Tibial artery (tissue), 4 donors: Measurements from ENCODE around the gene SUGP1.

Source experiments
- DNase-seq, 2 donors: peaks; one replicate each; pipeline ENCODE4 v3.0.0-alpha.2; 2019
- H3K27ac ChIP-seq, 2 donors: fragments of 200-600 bp; sonication (generic) in 1 of 2; 1 replicate in 1 of 2; 2 replicates in 1 of 2; pipeline ENCODE4 v1.5.1; 2018 to 2019; ENCODE audit warnings: mild to moderate bottlenecking in 1 of 2
- H3K27me3 ChIP-seq, 2 donors: fragments of 200-600 bp; sonication (generic) in 1 of 2; one replicate each; pipeline versions ENCODE4 v1.5.1 to v1.6.0; 2016 to 2019
- H3K36me3 ChIP-seq, 3 donors: fragments of 200-600 bp; sonication (generic) in 2 of 3; one replicate each; pipeline ENCODE4 v1.5.1; 2016 to 2019; ENCODE audit warnings: mild to moderate bottlenecking in 2 of 3
- H3K4me1 ChIP-seq, 4 donors: fragments of 200-600 bp; sonication (generic) in 2 of 4; 1 replicate in 3 of 4; 2 replicates in 1 of 4; pipeline ENCODE4 v1.5.1; 2016 to 2019
- H3K4me3 ChIP-seq, 2 donors: fragments of 200-600 bp; sonication (generic) in 1 of 2; 1 replicate in 1 of 2; 2 replicates in 1 of 2; pipeline ENCODE4 v1.5.1; 2018 to 2019; ENCODE audit warnings: mild to moderate bottlenecking in 2 of 2
- H3K9me3 ChIP-seq, 3 donors: fragments of 200-600 bp; sonication (generic) in 1 of 3; one replicate each; pipeline ENCODE4 v1.5.1; 2016 to 2019
- intact Hi-C: fragments of 100-400 bp; cut with DNase I; formaldehyde crosslinking; loops from one replicate; pipeline ENCODE4 v1.15.0; 2023; ENCODE audit warnings: low total_unique reads
- TF ChIP-seq, protein P1 (sequence below), 2 experiments: fragments of 200-600 bp in 1 of 2; fragments of 450-650 bp in 1 of 2; IDR thresholded peaks; one replicate each; pipeline ENCODE4 v1.5.1; 2017 to 2019; ENCODE audit warnings: antibody characterized with exemption in 2 of 2, mild to moderate bottlenecking in 1 of 2, moderate library complexity in 1 of 2

The SUGP1 gene

GRCh38 chr19:19261350-19262189, 58.7 kb downstream of the SUGP1 start:
- H3K36me3 ChIP-seq, result no peaks in the 10 kb centered on the region
- H3K9me3 ChIP-seq, result peaks cover 0 to 7% (median 0%) of the 10 kb centered on the region in 3 donors
- TF ChIP-seq, protein P1, sequence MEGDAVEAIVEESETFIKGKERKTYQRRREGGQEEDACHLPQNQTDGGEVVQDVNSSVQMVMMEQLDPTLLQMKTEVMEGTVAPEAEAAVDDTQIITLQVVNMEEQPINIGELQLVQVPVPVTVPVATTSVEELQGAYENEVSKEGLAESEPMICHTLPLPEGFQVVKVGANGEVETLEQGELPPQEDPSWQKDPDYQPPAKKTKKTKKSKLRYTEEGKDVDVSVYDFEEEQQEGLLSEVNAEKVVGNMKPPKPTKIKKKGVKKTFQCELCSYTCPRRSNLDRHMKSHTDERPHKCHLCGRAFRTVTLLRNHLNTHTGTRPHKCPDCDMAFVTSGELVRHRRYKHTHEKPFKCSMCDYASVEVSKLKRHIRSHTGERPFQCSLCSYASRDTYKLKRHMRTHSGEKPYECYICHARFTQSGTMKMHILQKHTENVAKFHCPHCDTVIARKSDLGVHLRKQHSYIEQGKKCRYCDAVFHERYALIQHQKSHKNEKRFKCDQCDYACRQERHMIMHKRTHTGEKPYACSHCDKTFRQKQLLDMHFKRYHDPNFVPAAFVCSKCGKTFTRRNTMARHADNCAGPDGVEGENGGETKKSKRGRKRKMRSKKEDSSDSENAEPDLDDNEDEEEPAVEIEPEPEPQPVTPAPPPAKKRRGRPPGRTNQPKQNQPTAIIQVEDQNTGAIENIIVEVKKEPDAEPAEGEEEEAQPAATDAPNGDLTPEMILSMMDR (IDR thresholded peaks at IDR 0.05), result no peak
- intact Hi-C loops, result no loop called here
- no peak overlapping the region for H3K27ac ChIP-seq
- no peak for DNase-seq
- peaks cover 0 to 10% (median 9%) of the 10 kb centered on the region in 4 donors for H3K4me1 ChIP-seq
- H3K4me3 ChIP-seq, result peak overlapping the region in 1 of 2 donors; percentile 3
- H3K27me3 ChIP-seq, result peaks cover 0 to 74% of the 10 kb centered on the region in 2 donors

DNA sequence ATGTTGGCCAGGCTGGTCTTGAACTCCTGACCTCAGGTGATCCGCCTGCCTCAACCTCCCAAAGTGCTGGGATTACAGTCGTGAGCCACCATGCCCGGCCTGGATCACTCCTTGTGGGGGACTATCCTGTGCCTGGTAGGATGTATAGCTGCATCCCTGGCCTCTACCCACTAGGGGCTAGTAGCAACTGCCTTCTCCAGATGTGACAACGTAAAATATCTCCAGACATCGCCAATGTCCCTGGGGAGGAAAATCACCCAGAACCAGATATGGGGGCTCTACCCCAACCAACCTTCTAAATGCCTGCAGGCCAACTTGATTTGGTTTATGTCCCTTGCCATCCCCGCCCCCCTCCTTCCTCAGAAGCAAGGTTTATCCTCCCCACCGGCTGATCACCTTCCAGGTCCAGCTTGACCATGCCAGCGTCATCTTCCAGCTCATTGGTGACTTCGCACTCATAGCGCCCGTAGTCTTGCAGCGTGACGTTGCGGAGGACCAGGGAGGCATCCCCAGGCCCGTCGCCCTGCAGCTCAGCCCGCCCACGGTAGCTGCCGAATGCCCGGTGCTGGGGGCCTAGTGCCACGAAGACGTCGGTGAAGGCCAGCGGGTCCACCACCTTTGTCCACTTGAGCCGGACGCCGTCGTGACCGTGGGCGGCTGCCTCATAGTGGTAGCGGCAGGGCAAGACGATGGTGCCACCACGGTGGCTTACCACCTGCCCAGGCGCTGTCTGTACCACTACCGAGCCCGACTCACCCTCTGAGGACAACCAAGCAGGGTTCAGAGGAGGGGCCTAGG, 59.7 kb downstream of the SUGP1 start:
- no peaks in the 10 kb centered on the region for H3K36me3 ChIP-seq
- TF ChIP-seq, protein P1 (IDR thresholded peaks at IDR 0.05), result no peak
- H3K4me3 ChIP-seq, result no peak overlapping the region
- peaks cover 0 to 84% of the 10 kb centered on the region in 2 donors for H3K27me3 ChIP-seq
- DNase-seq, result no peak
- H3K4me1 ChIP-seq, result peaks cover 0 to 10% (median 9%) of the 10 kb centered on the region in 4 donors
- H3K9me3 ChIP-seq, result peaks cover 0 to 7% (median 0%) of the 10 kb centered on the region in 3 donors
- intact Hi-C loops, result no loop called here
- no peak overlapping the region for H3K27ac ChIP-seq

GRCh38 chr19:19259741-19260140, 60.6 kb downstream of the SUGP1 start:
- intact Hi-C loops, result no loop called here
- H3K36me3 ChIP-seq, result no peaks in the 10 kb centered on the region
- peaks cover 0 to 10% (median 9%) of the 10 kb centered on the region in 4 donors for H3K4me1 ChIP-seq
- no peak for DNase-seq
- H3K4me3 ChIP-seq, result no peak overlapping the region
- no peak overlapping the region for H3K27ac ChIP-seq
- H3K9me3 ChIP-seq, result peaks cover 0 to 7% (median 0%) of the 10 kb centered on the region in 3 donors
- H3K27me3 ChIP-seq, result peaks cover 0 to 87% of the 10 kb centered on the region in 2 donors
- TF ChIP-seq, protein P1 (IDR thresholded peaks at IDR 0.05), result no peak

GRCh38 chr19:19258589-19259338, 61.5 kb downstream of the SUGP1 start:
- intact Hi-C loops, result no loop called here
- TF ChIP-seq, protein P1 (IDR thresholded peaks at IDR 0.05), result no peak
- peaks cover 0 to 7% (median 0%) of the 10 kb centered on the region in 3 donors for H3K9me3 ChIP-seq
- H3K27ac ChIP-seq, result no peak overlapping the region
- H3K36me3 ChIP-seq, result no peaks in the 10 kb centered on the region
- H3K27me3 ChIP-seq, result peaks cover 0 to 83% of the 10 kb centered on the region in 2 donors
- no peak overlapping the region for H3K4me3 ChIP-seq
- no peak for DNase-seq
- H3K4me1 ChIP-seq, result peaks cover 0 to 10% (median 9%) of the 10 kb centered on the region in 4 donors
